ENCODE data around the gene CLIP2.
"Not testable (repeated sequence)": the region's sequence is repeated elsewhere in the genome, so short reads cannot be mapped to it uniquely, and the experiment has no call there.

The CLIP2 gene

GRCh38 chr7:74338366-74339108 lies 49.3 kb downstream of the CLIP2 start:
- no peaks in the 10 kb centered on the region for H3K4me1 ChIP-seq (ENCODE audit: insufficient read depth, poor library complexity, severe bottlenecking)
- no peaks in the 10 kb centered on the region for H3K36me3 ChIP-seq (ENCODE audit: low read depth)
- H3K4me3 ChIP-seq (ENCODE audit: severe bottlenecking), result no peak overlapping the region
- TF ChIP-seq, protein P1, sequence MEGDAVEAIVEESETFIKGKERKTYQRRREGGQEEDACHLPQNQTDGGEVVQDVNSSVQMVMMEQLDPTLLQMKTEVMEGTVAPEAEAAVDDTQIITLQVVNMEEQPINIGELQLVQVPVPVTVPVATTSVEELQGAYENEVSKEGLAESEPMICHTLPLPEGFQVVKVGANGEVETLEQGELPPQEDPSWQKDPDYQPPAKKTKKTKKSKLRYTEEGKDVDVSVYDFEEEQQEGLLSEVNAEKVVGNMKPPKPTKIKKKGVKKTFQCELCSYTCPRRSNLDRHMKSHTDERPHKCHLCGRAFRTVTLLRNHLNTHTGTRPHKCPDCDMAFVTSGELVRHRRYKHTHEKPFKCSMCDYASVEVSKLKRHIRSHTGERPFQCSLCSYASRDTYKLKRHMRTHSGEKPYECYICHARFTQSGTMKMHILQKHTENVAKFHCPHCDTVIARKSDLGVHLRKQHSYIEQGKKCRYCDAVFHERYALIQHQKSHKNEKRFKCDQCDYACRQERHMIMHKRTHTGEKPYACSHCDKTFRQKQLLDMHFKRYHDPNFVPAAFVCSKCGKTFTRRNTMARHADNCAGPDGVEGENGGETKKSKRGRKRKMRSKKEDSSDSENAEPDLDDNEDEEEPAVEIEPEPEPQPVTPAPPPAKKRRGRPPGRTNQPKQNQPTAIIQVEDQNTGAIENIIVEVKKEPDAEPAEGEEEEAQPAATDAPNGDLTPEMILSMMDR (IDR thresholded peaks at IDR 0.05; ENCODE audit: poor library complexity, severe bottlenecking), result no peak
- DNase-seq (ENCODE audit: low spot score), result no peak
- no peaks in the 10 kb centered on the region for H3K9me3 ChIP-seq (ENCODE audit: severe bottlenecking)
- no peak for ATAC-seq (ENCODE audit: low read depth)
- H3K27ac ChIP-seq (ENCODE audit: poor library complexity, severe bottlenecking), result no peak overlapping the region
- no peaks in the 10 kb centered on the region for H3K27me3 ChIP-seq (ENCODE audit: insufficient read depth, poor library complexity, severe bottlenecking)

- not testable (repeated sequence) for ATAC-seq (ENCODE audit: low read depth); H3K4me3 ChIP-seq (ENCODE audit: severe bottlenecking); H3K27ac ChIP-seq (ENCODE audit: poor library complexity, severe bottlenecking); DNase-seq (ENCODE audit: low spot score); H3K9me3 ChIP-seq (ENCODE audit: severe bottlenecking); H3K4me1 ChIP-seq (ENCODE audit: insufficient read depth, poor library complexity, severe bottlenecking); H3K27me3 ChIP-seq (ENCODE audit: insufficient read depth, poor library complexity, severe bottlenecking); H3K36me3 ChIP-seq (ENCODE audit: low read depth)
These were observed 50.4 kb downstream of the CLIP2 start for GRCh38 chr7:74339648-74340047.

DNA sequence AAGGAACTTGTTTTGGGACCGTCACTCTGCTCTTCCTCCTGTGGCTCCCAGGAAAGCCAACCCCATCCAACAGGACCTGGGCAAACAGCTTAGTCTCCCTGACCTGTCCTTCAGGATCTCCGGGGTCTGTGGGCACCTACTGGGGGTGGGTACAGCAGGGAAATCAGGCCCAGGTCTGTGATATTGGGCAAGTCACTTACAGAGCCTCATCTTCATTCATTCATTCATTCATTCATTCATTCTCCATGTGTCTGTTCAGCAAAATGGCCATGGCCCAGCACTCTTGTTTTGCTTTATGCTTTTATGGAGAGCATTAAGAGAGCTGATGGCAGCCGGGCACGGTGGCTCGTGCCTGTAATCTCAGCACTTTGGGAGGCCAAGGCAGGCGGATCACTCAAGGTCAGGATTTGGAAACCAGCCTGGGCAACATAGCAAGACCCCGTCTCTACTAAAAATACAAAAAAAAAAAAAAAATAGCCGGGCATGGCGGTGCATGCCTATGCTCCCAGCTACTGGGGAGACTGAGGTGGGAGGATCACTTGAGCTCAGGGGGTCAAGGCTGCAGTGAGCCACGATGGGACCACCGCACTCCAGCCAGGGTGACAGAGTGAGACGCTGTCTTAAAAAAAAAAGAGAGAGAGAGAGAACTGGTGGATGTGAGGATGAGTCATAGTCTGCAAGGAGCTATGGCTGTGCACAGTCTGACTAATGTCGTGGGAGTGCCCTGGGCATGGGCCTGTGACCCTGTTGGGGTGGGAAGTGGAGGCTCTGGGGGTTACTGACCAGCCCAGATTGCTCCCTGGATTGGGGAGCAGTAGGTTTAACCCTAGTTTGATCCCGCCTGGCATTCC lies 54.3 kb downstream of the CLIP2 start:
- TF ChIP-seq, protein P1 (IDR thresholded peaks at IDR 0.05; ENCODE audit: poor library complexity, severe bottlenecking), result no peak
- Histone ChIP-seq H3K36me3 (ENCODE audit: low read depth) (no peaks in the 10 kb centered on the region), H3K27ac (ENCODE audit: poor library complexity, severe bottlenecking) (no peak overlapping the region), H3K9me3 (ENCODE audit: severe bottlenecking) (no peaks in the 10 kb centered on the region), H3K27me3 (ENCODE audit: insufficient read depth, poor library complexity, severe bottlenecking) (no peaks in the 10 kb centered on the region), H3K4me1 (ENCODE audit: insufficient read depth, poor library complexity, severe bottlenecking) (peaks cover 5% of the 10 kb centered on the region), H3K4me3 (ENCODE audit: severe bottlenecking) (no peak overlapping the region)
- no peak for DNase-seq (ENCODE audit: low spot score)
- ATAC-seq (ENCODE audit: low read depth), result peak; percentile 96

GRCh38 chr7:74344132-74344496 lies 54.9 kb downstream of the CLIP2 start:
- no peaks in the 10 kb centered on the region for H3K36me3 ChIP-seq (ENCODE audit: low read depth)
- H3K9me3 ChIP-seq (ENCODE audit: severe bottlenecking), result no peaks in the 10 kb centered on the region
- DNase-seq (ENCODE audit: low spot score) (no peak), ATAC-seq (ENCODE audit: low read depth) (peak; percentile 32; the same call in 2 of the 3 replicates)
- TF ChIP-seq, protein P1 (IDR thresholded peaks at IDR 0.05; ENCODE audit: poor library complexity, severe bottlenecking), result no peak
- peaks cover 5% of the 10 kb centered on the region for H3K4me1 ChIP-seq (ENCODE audit: insufficient read depth, poor library complexity, severe bottlenecking)
- H3K27ac ChIP-seq (ENCODE audit: poor library complexity, severe bottlenecking), result no peak overlapping the region
- no peak overlapping the region for H3K4me3 ChIP-seq (ENCODE audit: severe bottlenecking)
- H3K27me3 ChIP-seq (ENCODE audit: insufficient read depth, poor library complexity, severe bottlenecking), result no peaks in the 10 kb centered on the region

DNA sequence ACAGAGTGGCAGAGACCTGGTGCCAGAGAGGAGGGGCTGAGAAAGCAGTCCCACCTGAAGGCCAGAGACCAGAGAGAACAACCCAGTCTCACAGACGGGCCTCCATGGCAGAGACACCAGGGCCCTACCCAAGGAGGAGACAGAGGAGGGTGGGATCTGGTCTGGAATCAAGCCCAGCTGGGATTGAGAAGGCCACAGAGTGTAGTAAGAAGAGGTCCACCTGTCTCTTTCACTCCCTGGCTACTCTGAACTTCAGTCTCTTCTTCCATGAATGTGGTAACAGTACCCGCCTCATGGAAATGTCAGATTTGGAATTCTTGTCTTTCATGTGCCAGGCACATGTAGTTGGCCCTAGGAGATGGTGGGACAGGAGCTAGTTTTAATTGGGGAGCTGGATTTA lies 55.6 kb downstream of the CLIP2 start:
- no peak overlapping the region for H3K27ac ChIP-seq (ENCODE audit: poor library complexity, severe bottlenecking)
- TF ChIP-seq, protein P1 (IDR thresholded peaks at IDR 0.05; ENCODE audit: poor library complexity, severe bottlenecking), result no peak
- H3K4me1 ChIP-seq (ENCODE audit: insufficient read depth, poor library complexity, severe bottlenecking), result peaks cover 5% of the 10 kb centered on the region
- no peaks in the 10 kb centered on the region for H3K9me3 ChIP-seq (ENCODE audit: severe bottlenecking)
- H3K4me3 ChIP-seq (ENCODE audit: severe bottlenecking), result no peak overlapping the region
- H3K27me3 ChIP-seq (ENCODE audit: insufficient read depth, poor library complexity, severe bottlenecking), result no peaks in the 10 kb centered on the region
- ATAC-seq (ENCODE audit: low read depth), result no peak
- no peaks in the 10 kb centered on the region for H3K36me3 ChIP-seq (ENCODE audit: low read depth)
- DNase-seq (ENCODE audit: low spot score), result no peak

All from RWPE2 (cell line).